ENCODE measurements around the gene CD99L2.

Gene CD99L2

GRCh38 chrX:150779385-150779784 is 119.1 kb downstream of the CD99L2 start:
- H3K4me3 ChIP-seq (ENCODE audit: low read length, poor library complexity, severe bottlenecking), result no peak overlapping the region
- no peaks in the 10 kb centered on the region for H3K36me3 ChIP-seq (ENCODE audit: insufficient read depth, low read length)
- no peaks in the 10 kb centered on the region for H3K4me1 ChIP-seq (ENCODE audit: insufficient read depth, low read length, poor library complexity, severe bottlenecking)
- no peak overlapping the region for H3K4me2 ChIP-seq (ENCODE audit: low read depth, low read length, poor library complexity, severe bottlenecking)
- H3K9me2 ChIP-seq (replicated peaks; ENCODE audit: low read depth, low read length), result no peaks in the 10 kb centered on the region
- TF ChIP-seq CTCF (conservative IDR thresholded peaks at IDR 0.05; ENCODE audit: low read length) (no peak), EZH2phosphoT487 (IDR thresholded peaks at IDR 0.05; ENCODE audit: borderline replicate concordance) (no peak)
- H2AFZ ChIP-seq (ENCODE audit: low read length), result no peak overlapping the region
- H3F3A ChIP-seq (ENCODE audit: low read depth), result no peaks in the 10 kb centered on the region
- no peak overlapping the region for H3K9ac ChIP-seq (ENCODE audit: low read depth, low read length, poor library complexity, severe bottlenecking)
- H4K20me1 ChIP-seq (ENCODE audit: insufficient read depth, low read length, poor library complexity, severe bottlenecking), result no peaks in the 10 kb centered on the region
- no peaks in the 10 kb centered on the region for H3K9me3 ChIP-seq (ENCODE audit: insufficient read depth, low read depth, low read length)
- H3K27me3 ChIP-seq (ENCODE audit: insufficient read depth, low read length, poor library complexity, severe bottlenecking), result no peaks in the 10 kb centered on the region
- no peaks in the 10 kb centered on the region for H3K79me2 ChIP-seq (ENCODE audit: insufficient read depth, low read length)

GRCh38 chrX:150777328-150777992 is 121.0 kb downstream of the CD99L2 start:
- Histone ChIP-seq H3F3A (ENCODE audit: low read depth) (no peaks in the 10 kb centered on the region), H2AFZ (ENCODE audit: low read length) (no peak overlapping the region), H3K27me3 (ENCODE audit: insufficient read depth, low read length, poor library complexity, severe bottlenecking) (no peaks in the 10 kb centered on the region), H3K4me1 (ENCODE audit: insufficient read depth, low read length, poor library complexity, severe bottlenecking) (no peaks in the 10 kb centered on the region), H3K4me3 (ENCODE audit: low read length, poor library complexity, severe bottlenecking) (no peak overlapping the region), H3K9ac (ENCODE audit: low read depth, low read length, poor library complexity, severe bottlenecking) (no peak overlapping the region), H3K79me2 (ENCODE audit: insufficient read depth, low read length) (no peaks in the 10 kb centered on the region), H3K36me3 (ENCODE audit: insufficient read depth, low read length) (no peaks in the 10 kb centered on the region), H3K9me3 (ENCODE audit: insufficient read depth, low read depth, low read length) (no peaks in the 10 kb centered on the region), H3K9me2 (replicated peaks; ENCODE audit: low read depth, low read length) (no peaks in the 10 kb centered on the region), H4K20me1 (ENCODE audit: insufficient read depth, low read length, poor library complexity, severe bottlenecking) (no peaks in the 10 kb centered on the region), H3K4me2 (ENCODE audit: low read depth, low read length, poor library complexity, severe bottlenecking) (no peak overlapping the region)
- TF ChIP-seq CTCF (conservative IDR thresholded peaks at IDR 0.05; ENCODE audit: low read length) (no peak), EZH2phosphoT487 (IDR thresholded peaks at IDR 0.05; ENCODE audit: borderline replicate concordance) (no peak)

GRCh38 chrX:150775569-150776350 is 122.7 kb downstream of the CD99L2 start:
- H2AFZ ChIP-seq (ENCODE audit: low read length), result no peak overlapping the region

More at GRCh38 chrX:150775569-150776350, 122.7 kb downstream of the CD99L2 start:
- no peaks in the 10 kb centered on the region for H3K79me2 ChIP-seq (ENCODE audit: insufficient read depth, low read length)
- H3K4me3 ChIP-seq (ENCODE audit: low read length, poor library complexity, severe bottlenecking), result no peak overlapping the region
- H3K9me2 ChIP-seq (replicated peaks; ENCODE audit: low read depth, low read length), result no peaks in the 10 kb centered on the region
- H3K9me3 ChIP-seq (ENCODE audit: insufficient read depth, low read depth, low read length), result no peaks in the 10 kb centered on the region
- H3K27me3 ChIP-seq (ENCODE audit: insufficient read depth, low read length, poor library complexity, severe bottlenecking), result no peaks in the 10 kb centered on the region
- H4K20me1 ChIP-seq (ENCODE audit: insufficient read depth, low read length, poor library complexity, severe bottlenecking), result no peaks in the 10 kb centered on the region
- H3F3A ChIP-seq (ENCODE audit: low read depth), result no peaks in the 10 kb centered on the region
- H3K36me3 ChIP-seq (ENCODE audit: insufficient read depth, low read length), result no peaks in the 10 kb centered on the region
- no peak overlapping the region for H3K4me2 ChIP-seq (ENCODE audit: low read depth, low read length, poor library complexity, severe bottlenecking)
- H3K9ac ChIP-seq (ENCODE audit: low read depth, low read length, poor library complexity, severe bottlenecking), result no peak overlapping the region
- TF ChIP-seq EZH2phosphoT487 (IDR thresholded peaks at IDR 0.05; ENCODE audit: borderline replicate concordance) (no peak), CTCF (conservative IDR thresholded peaks at IDR 0.05; ENCODE audit: low read length) (no peak)
- no peaks in the 10 kb centered on the region for H3K4me1 ChIP-seq (ENCODE audit: insufficient read depth, low read length, poor library complexity, severe bottlenecking)

Data from Loucy (cell line).